ENCODE measurements around the gene JUN. TPM values are rescaled to one million over a fixed set of nuclear protein-coding genes. Genes with fewer than 3 reads are reported as not detected.

JUN gene
- total RNA-seq, 1 donor from 2014 or later, result 160 TPM

GRCh38 chr1:58813801-58814200, 30.0 kb upstream of the JUN start:
- no peak for TF ChIP-seq CTCF (conservative IDR thresholded peaks at IDR 0.05)
- DNase-seq (ENCODE audit: extremely low spot score, unreplicated experiment), result no peak
- H3K4me3 Mint-ChIP-seq, result peak overlapping the region; percentile 58
- H3K9me3 Mint-ChIP-seq, result no peaks in the 10 kb centered on the region
- H3K36me3 Mint-ChIP-seq, result no peaks in the 10 kb centered on the region
- peak overlapping the region; percentile 98 for H3K27ac Mint-ChIP-seq
- H3K27me3 Mint-ChIP-seq, result no peaks in the 10 kb centered on the region
- peaks cover 53% of the 10 kb centered on the region for H3K4me1 Mint-ChIP-seq (ENCODE audit: unreplicated experiment)

DNA sequence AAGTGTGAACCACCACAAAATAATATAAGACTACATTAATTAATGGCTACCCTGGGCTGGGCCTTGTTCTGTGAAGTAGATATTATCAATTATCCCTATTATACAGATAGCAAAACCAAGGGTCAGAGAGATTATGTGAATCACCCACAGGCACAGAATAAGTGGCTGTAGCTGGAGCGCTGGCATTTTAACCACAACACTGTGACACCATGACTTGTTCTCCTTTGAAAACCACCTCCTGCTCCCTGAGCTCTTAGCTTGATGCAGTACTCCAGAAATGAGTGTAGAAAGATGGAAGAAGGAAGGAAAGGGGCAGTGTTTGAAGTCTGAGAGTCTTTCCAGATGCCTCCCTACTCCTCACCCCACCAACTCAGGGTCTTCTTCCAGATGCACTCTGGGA, 29.5 kb upstream of the JUN start:
- H3K27ac Mint-ChIP-seq, result peak overlapping the region; percentile 98
- no peaks in the 10 kb centered on the region for H3K36me3 Mint-ChIP-seq
- no peaks in the 10 kb centered on the region for H3K27me3 Mint-ChIP-seq
- peaks cover 50% of the 10 kb centered on the region for H3K4me1 Mint-ChIP-seq (ENCODE audit: unreplicated experiment)
- no peaks in the 10 kb centered on the region for H3K9me3 Mint-ChIP-seq
- H3K4me3 Mint-ChIP-seq, result peak overlapping the region; percentile 58
- no peak for TF ChIP-seq CTCF (conservative IDR thresholded peaks at IDR 0.05)
- DNase-seq (ENCODE audit: extremely low spot score, unreplicated experiment), result no peak

- Mint-ChIP-seq H3K27me3 (no peaks in the 10 kb centered on the region), H3K9me3 (no peaks in the 10 kb centered on the region), H3K36me3 (no peaks in the 10 kb centered on the region), H3K27ac (peak overlapping the region; percentile 56), H3K4me3 (no peak overlapping the region), H3K4me1 (ENCODE audit: unreplicated experiment) (peaks cover 49% of the 10 kb centered on the region)
- no peak for DNase-seq (ENCODE audit: extremely low spot score, unreplicated experiment)
- no peak for TF ChIP-seq CTCF (conservative IDR thresholded peaks at IDR 0.05)
These were observed 29.1 kb upstream of the JUN start for GRCh38 chr1:58812926-58813325.

GRCh38 chr1:58812468-58812867, 28.6 kb upstream of the JUN start:
- peak overlapping the region; percentile 56 for H3K27ac Mint-ChIP-seq
- no peak for DNase-seq (ENCODE audit: extremely low spot score, unreplicated experiment)

DNA sequence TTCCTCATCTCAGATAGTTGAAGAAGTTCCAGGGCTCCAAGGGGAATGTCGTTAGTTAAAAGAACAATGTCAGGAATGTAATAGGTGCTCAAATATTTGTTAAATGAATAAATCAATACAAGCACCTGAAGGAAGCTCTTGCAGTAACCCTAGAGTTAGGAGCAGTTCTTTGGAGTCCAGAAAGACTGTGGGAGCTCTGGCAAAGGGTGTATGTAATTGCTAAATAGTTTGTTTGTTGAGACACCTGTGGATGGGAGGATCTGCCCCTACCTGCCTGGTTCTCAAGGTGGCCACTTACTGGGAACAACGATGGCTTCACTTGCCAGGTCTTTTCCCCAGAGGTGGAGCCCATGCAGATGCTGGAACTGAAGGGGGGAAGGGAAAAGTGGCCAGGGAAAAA, 27.5 kb upstream of the JUN start:
- Mint-ChIP-seq H3K4me1 (ENCODE audit: unreplicated experiment) (peaks cover 40% of the 10 kb centered on the region), H3K4me3 (no peak overlapping the region), H3K36me3 (no peaks in the 10 kb centered on the region), H3K27me3 (no peaks in the 10 kb centered on the region), H3K9me3 (no peaks in the 10 kb centered on the region), H3K27ac (no peak overlapping the region)
- no peak for TF ChIP-seq CTCF (conservative IDR thresholded peaks at IDR 0.05)
- no peak for DNase-seq (ENCODE audit: extremely low spot score, unreplicated experiment)

More at GRCh38 chr1:58812468-58812867, 28.6 kb upstream of the JUN start:
- Mint-ChIP-seq H3K9me3 (no peaks in the 10 kb centered on the region), H3K27me3 (no peaks in the 10 kb centered on the region), H3K4me3 (peak overlapping the region; percentile 0), H3K36me3 (no peaks in the 10 kb centered on the region), H3K4me1 (ENCODE audit: unreplicated experiment) (peaks cover 46% of the 10 kb centered on the region)
- no peak for TF ChIP-seq CTCF (conservative IDR thresholded peaks at IDR 0.05)
